T1000 (cell line): ENCODE data around the gene TIPIN.

Experiments
- DNase-seq: peaks from one replicate; lab custom pipeline; 2025; ENCODE audit warnings: mixed read lengths; lab: John Stamatoyannopoulos, UW

The TIPIN gene

GRCh38 chr15:66302489-66303278, 53.8 kb downstream of the TIPIN start:
- DNase-seq, result no peak

- no peak for DNase-seq
Measured at GRCh38 chr15:66298803-66299251, 57.7 kb downstream of the TIPIN start.

GRCh38 chr15:66296186-66296585, 60.3 kb downstream of the TIPIN start:
- no peak for DNase-seq

GRCh38 chr15:66294932-66295235, 61.6 kb downstream of the TIPIN start:
- DNase-seq, result no peak

- peak; percentile 17 for DNase-seq
Measured at GRCh38 chr15:66294157-66294931, 62.1 kb downstream of the TIPIN start.

GRCh38 chr15:66293419-66294156, 62.9 kb downstream of the TIPIN start, which contains the start of gene DIS3L:
DIS3L (plus strand) TSS chr15:66293568; CDS start chr15:66293597, 29 bp downstream.
- DNase-seq, result peak; percentile 29

- DNase-seq, result no peak
Measured at GRCh38 chr15:66292571-66293418, 63.7 kb downstream of the TIPIN start.

- no peak for DNase-seq
Measured at GRCh38 chr15:66291816-66292570, 64.5 kb downstream of the TIPIN start.

GRCh38 chr15:66290518-66290917, 66.0 kb downstream of the TIPIN start:
- no peak for DNase-seq

- DNase-seq, result no peak
Measured at GRCh38 chr15:66290007-66290406, 66.5 kb downstream of the TIPIN start.

GRCh38 chr15:66288551-66289185, 67.8 kb downstream of the TIPIN start:
- no peak for DNase-seq

- no peak for DNase-seq
Measured at GRCh38 chr15:66288093-66288492, 68.4 kb downstream of the TIPIN start.

GRCh38 chr15:66287461-66288057, 68.9 kb downstream of the TIPIN start:
- DNase-seq, result no peak
